Adipose tissue (tissue), 3 donors: ENCODE data around the gene GCNT2. TPM values are rescaled to one million over a fixed set of nuclear protein-coding genes. Genes with fewer than 3 reads are reported as not detected.
"Not testable (repeated sequence)": the region's sequence is repeated elsewhere in the genome, so short reads cannot be mapped to it uniquely, and the experiment has no call there.

Experiments used
- H3K27ac ChIP-seq: one replicate; pipeline ENCODE4 v1.5.1; 2013; ENCODE audit warnings: low read depth, low read length
- WGBS, 3 donors: extraction: QIAGEN DNeasy Blood & Tissue Kit; methylation state at CpG; one replicate each; pipeline ENCODE4 v1.1.7; 2013; 5-methylcytosine and 5-hydroxymethylcytosine counted together
- polyA plus RNA-seq, 3 donors: library from polyadenylated mRNA; stranded (reverse); fragments of 200-250 nt; gene quantifications; one replicate each; pipeline ENCODE4 v1.2.3, GENCODE V29; 2013
- donor health status: healthy with polysubstance abuse.
- donor health status: Bipolar disorder and iron deficiency.
- donor health status: healthy.

Gene GCNT2
- polyA plus RNA-seq, 3 donors = 0.34 to 1.9 (median 0.86) TPM

DNA sequence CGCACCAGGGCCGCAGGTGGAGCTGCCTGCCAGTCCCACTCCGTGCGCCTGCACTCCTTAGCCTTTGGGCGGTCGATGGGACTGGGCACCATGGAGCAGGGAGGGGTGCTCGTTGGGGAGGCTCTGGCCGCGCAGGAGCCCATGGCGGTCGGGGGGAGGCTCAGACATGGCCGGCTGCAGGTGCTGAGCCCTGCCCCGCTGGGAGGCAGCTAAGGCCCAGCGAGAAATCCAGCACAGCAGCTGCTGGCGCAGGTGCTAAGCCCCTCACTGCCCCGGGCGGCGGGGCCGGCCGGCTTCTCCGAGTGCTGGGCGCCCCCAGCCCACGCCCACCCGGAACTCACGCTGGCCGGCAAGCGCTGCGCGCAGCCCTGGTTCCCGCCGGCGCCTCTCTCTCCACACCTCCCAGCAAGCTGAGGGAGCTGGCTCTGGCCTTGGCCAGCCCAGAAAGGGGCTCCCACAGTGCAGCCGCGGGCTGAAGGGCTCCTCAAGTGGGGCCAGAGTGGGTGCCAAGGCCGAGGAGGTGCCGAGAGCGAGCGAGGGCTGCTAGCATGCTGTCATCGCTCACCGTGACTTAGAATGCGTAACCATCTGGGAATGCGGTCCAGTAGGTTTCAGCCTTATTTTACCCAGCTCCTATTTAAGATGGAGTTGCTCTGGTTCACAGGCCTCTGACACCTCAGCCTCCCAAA lies 96.0 kb downstream of the GCNT2 start:
- H3K27ac ChIP-seq = no peak overlapping the region
- 97 to 98% (median 97%) methylated on average over 41 to 42 of the region's 42 CpGs for WGBS, 3 donors

DNA sequence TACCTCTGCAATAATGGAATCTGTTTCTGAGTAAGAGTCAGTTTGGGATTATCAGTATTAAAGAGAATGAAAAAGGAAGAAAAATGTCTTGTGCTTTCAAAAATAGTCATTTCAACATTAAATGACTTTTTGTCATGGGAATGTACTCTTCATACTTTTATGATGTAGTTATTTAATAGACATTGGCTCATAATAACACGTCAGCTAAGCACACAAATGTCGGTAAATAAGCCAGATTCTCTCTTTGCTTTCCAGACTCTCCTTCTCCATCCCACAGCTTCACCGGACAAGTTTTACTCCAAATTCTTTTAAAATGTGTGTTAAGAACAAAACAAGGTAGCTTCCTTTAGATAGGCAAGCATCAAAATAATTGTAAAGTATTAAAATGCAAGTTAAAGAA lies 97.3 kb downstream of the GCNT2 start:
- 80 to 84% (median 82%) methylated on average over 3 of the region's 3 CpGs for WGBS, 3 donors
- no peak overlapping the region for H3K27ac ChIP-seq

DNA sequence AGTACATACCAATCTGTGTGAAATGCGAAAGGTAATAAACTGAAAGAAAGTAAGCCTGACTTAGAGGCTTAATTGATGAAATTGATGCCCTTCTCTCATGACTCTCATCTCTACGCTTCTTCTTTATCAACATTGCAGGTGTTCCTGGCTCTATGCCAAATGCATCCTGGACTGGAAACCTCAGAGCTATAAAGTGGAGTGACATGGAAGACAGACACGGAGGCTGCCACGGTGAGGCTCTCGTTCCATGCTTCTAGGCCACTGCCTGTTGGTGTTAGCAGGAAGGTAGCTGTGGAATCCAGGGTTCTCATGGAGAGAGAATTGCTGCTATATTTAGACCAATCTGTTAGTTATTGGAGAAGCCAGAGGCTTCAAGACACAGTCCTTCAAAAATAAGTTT lies 100.1 kb downstream of the GCNT2 start:
- no peak overlapping the region for H3K27ac ChIP-seq
- 90 to 96% (median 93%) methylated on average over 5 of the region's 5 CpGs for WGBS, 3 donors

DNA sequence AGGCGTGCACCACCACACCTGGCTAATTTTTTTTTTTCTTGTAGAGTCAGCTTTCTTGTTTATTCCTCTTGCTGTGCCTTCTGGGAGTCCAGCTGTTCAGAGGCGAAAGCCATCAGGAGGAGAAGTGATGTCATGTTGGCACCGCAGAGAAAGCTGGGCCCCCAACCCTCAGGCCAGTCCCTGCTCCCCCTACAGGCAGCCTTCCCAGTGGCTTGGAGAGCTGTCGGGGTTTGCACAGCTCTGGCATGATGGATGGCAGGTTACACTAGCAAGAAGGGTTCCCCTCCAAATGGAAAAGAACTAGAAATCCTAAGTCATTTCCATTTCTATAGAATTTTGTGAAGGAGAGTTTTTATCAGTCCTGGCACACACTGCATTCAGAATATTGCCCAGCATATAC lies 100.7 kb downstream of the GCNT2 start:
- WGBS, 3 donors = 88 to 94% (median 94%) methylated on average over 4 of the region's 4 CpGs
- H3K27ac ChIP-seq = no peak overlapping the region

DNA sequence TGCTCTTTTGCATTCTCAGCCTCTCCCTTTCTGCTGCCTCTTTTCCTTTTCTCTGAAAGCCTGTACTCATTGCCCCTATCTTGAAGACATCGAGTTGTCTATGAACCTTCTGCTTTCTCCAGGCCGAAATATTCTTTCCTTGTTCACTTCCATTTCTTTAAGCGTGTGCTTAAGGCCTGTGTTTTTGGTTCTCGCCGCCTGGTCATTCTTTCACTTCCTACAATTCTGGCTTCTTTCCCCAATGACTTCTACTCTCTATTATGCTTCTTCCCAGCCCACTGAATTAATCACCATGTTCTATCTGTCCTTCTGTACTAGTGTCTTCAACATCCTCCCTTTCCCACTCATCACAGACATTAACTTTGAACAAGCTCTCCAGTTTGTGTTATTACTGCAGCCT lies 103.7 kb downstream of the GCNT2 start:
- 85 to 93% (median 87%) methylated on average over 5 of the region's 5 CpGs for WGBS, 3 donors
- H3K27ac ChIP-seq = no peak overlapping the region

DNA sequence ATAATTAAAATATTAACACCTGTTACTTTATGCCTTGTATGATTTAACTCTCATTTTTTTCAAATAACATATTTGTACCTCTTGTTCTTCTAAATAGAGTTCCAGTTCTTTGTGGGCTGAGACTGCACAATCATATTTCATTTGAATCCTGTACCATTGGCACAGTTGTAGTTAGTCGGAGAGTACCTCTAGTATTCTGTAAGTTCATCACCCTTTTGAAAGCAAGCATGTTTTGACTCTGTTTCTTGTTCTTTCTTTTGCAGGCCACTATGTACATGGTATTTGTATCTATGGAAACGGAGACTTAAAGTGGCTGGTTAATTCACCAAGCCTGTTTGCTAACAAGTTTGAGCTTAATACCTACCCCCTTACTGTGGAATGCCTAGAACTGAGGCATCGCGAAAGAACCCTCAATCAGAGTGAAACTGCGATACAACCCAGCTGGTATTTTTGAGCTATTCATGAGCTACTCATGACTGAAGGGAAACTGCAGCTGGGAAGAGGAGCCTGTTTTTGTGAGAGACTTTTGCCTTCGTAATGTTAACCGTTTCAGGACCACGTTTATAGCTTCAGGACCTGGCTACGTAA lies 105.1 kb downstream of the GCNT2 start:
- 68 to 88% (median 78%) methylated on average over 9 of the region's 9 CpGs for WGBS, 3 donors
- H3K27ac ChIP-seq = no peak overlapping the region

DNA sequence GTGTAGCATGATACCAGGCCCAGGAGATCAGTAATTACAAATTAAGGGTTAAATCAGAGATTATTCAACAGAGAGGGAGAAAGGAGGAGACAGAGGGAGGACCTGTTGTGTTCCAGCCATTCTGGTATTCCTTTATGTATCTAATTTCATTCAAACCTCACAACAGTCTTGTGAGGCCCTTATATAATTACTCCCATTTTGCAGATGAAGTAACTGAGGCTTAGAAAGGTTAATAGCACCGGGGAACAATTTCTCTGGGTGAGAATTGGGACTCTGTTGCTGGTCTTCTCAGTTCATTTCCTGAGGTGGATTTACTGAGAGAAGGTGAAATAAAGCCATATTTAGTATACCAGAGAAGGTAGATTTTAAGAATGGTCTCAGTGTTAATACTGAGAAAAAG lies 106.6 kb downstream of the GCNT2 start:
- whole genome bisulfite sequencing, 3 donors = 95 to 100% (median 100%) methylated on average over 1 of the region's 1 CpG
- no peak overlapping the region for H3K27ac ChIP-seq

DNA sequence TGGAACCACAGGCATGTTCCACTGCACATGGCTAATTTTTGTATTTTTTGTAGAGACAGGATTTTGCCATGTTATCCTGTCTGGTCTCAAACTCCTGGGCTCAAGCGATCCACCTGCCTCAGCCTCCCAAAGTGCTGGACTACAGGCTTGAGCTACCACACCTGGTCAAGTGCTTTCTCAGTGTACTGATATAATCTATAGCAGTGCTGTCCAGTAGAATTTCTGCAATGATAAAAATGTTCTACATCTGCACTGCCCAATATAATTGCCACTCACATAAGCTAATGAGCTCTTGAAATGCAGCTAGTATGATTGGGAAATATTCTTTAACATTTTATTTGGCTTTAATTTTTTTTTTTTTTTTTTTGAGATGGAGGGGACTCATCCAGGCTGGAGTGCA lies 109.0 kb downstream of the GCNT2 start:
- no peak overlapping the region for H3K27ac ChIP-seq
- 91 to 100% (median 100%) methylated on average over 1 of the region's 1 CpG for WGBS, 3 donors

DNA sequence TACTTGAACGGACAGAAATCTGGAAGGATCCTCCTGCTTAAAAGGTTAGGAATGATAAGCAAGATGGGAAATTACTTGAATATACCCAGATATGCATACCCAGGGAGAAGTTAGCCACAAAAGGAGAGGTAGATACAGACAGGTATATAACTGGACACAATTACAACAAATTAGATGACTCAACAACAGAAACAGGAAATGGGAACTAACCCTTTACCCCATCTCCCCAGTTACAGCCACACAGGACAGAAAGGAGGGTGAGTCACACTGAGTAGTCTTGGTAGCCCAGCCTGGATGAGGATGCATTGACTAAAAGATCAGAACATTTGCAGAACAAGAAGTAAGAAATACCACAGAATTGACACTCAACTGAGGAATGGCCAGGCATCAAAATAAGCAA lies 112.1 kb downstream of the GCNT2 start:
- 78 to 87% (median 83%) methylated on average over 1 of the region's 1 CpG for WGBS, 3 donors

DNA sequence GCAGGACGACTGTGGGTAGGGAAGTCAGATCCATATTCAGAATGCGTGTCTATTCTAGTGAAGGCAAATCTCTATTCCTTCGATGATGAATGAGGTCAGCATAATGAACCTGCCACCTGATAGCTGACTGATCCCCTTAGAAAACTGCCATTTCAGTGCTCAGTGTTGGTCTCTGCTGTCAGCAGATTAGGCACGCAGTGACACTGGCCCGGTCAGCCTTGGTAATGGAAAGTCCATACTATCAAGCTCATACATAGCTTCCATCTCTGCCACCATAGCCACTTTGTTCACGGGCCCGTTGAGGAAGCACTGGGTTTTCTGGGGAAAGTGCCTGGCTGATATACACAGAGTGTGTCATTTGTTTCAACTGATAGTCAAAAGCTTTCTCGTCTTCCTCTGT lies 119.3 kb downstream of the GCNT2 start:
- WGBS, 3 donors = 94 to 95% (median 94%) methylated on average over 8 of the region's 8 CpGs
- no peak overlapping the region for H3K27ac ChIP-seq

More for the DNA sequence above, 112.1 kb downstream of the GCNT2 start:
- H3K27ac ChIP-seq = no peak overlapping the region

DNA sequence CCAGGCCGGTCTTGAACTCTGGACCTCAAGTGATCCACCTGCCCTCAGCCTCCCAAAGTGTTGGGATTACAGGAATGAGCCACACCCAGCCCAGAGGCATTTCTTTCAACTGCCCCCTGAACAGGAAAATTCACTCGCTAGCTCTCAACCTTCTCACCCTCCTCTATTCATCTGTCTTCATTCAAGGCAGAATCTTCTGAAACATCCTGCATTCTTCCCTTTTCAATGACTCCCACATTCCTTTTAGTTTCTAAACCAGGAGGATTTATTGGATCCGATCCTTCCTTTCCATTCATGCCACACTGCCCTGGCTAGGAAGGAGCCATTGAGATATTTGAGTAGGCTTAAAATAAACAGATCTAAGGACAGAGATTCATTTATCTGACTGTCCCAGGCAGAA lies 120.4 kb downstream of the GCNT2 start:
- 77 to 94% (median 87%) methylated on average over 3 of the region's 3 CpGs for WGBS, 3 donors
- H3K27ac ChIP-seq = no peak overlapping the region

DNA sequence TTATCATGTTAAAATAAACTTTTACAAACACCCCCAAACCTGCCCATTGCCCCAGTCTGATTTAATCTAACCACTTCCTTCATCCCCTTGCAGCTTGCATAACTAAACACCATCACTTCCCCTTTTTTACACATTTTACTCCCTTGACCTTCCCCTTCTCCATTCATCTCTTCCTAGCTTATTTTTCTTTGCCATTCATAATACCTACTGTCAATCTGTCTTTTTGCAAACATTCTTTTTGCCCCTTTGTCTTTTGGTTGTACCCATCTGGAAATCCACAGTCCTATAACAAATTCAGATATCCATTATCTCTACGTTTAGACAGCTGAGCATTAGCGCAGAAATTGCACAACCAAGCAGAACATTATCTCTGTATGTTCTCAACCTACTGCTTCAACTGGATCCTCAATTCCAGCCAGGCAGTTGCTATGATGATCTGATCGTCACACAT lies 122.1 kb downstream of the GCNT2 start:
- WGBS, 3 donors = 31 to 62% (median 61%) methylated on average over 3 of the region's 3 CpGs
- H3K27ac ChIP-seq = no peak overlapping the region

DNA sequence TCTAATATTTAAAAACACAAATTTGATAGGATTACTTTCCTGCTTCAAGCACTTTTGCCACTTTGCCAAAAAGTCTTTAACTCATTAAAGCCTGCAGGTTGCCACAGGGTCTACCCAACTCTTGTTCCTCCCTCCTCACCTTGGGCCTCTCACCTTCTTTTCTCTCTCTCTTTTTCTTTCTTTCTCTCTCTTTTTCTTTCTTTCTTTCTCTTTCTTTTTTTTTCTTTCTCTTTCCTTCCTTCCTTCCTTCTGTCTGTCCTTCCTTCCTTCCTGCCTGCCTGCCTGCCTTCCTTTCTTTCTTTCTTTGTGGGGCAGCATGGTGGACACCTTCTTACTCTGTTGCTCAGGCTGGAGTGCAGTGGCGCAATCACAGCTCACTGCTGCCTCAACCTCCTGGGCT lies 123.1 kb downstream of the GCNT2 start:
- WGBS, 3 donors = 100% methylated on average over 1 of the region's 1 CpG
- no peak overlapping the region for H3K27ac ChIP-seq

DNA sequence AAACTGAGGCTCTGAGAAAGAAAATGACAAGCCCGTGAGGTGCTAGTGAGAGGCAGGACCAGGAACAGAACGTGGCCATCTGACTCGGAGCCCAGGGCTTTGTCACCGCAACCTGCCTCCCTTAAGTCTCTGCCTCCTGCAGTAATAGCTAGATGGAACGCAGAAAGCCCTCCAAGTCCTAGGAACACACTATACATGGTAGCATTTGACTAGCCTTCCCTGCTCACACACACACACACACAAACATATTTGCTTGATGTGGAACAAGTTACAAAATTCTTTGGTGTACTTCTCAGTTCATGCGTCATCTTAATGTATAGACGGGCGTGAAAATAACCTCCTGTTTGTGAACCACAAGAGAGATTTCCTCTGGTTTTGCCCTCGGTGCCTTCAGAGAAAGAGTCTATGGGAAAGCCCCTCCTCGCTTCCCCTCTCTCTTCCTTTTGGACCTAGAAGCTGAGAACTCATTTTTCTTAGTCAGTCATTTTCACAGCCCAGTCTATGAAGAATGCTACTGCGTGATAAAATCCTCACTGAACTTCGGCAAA lies 134.4 kb downstream of the GCNT2 start:
- WGBS, 3 donors = 46 to 79% (median 61%) methylated on average over 12 of the region's 12 CpGs

DNA sequence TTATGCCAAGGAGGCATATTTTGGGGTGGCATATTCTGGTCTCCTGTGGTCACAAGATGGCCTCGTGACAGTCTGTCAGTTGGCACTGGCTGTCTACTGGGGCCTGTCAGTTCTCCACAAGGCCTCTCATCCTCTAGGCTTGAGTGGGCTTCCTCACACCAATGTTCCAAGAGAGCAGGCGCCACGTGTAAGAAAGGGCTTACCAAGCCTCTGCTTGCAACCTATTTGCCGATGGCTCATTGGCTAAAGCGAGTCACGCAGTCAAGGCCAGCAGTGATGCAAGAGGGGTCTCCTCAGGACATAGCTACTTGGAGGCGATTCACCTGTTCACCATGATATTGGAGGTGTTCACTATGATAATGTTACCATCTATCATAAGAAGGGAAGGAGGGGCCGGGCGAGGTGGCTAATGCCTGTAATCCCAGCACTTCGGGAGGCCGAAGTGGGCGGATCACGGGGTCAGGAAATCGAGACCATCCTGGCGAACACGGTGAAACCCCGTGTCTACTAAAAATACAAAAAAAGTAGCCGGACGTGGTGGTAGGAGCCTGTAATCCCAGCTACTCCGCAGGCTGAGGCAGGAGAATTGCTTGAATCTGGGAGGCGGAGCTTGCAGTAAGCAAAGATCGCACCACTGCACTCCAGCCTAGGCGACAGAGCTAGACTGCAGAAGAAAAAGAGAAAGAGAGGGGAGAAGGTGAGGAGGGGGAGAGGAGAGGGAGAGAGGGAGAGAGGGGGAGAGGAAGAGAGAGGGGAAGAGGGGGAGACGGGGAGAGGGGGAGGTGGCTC lies 138.0 kb downstream of the GCNT2 start:
- no peak overlapping the region for H3K27ac ChIP-seq
- 82 to 90% (median 86%) methylated on average over 23 to 24 of the region's 24 CpGs for WGBS, 3 donors

More for the DNA sequence above, 134.4 kb downstream of the GCNT2 start:
- no peak overlapping the region for H3K27ac ChIP-seq

DNA sequence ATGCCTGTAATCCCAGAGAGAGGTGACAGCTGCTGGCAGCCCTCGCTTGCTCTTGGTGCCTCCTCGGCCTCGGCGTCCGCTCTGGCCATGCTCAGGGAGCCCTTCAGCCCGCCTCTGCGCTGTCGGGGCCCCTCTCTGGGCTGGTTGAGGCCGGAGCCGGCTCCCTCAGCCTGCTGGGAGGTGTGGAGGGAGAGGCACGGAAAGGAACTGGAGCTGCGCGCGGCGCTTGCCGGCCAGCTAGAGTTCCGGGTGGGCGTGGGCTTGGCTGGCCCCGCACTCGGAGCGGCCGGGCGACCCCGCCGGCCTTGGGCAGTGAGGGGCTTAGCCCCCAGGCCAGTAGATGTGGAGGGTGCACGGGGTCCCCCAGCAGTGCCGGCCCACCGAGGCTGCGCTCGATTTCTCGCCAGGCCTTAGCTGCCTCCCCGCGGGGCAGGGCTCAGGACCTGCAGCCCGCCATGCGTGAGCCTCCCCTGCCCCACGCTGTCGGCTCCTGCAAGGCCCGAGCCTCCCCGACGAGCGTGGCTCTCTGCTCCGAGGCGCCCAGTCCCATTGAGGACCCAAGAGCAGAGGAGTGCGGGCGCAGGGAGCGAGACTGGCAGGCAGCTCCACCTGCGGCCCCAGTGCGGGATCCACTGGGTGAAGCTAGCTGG lies 138.7 kb downstream of the GCNT2 start:
- 78 to 87% (median 79%) methylated on average over 35 to 48 of the region's 48 CpGs for WGBS, 3 donors

DNA sequence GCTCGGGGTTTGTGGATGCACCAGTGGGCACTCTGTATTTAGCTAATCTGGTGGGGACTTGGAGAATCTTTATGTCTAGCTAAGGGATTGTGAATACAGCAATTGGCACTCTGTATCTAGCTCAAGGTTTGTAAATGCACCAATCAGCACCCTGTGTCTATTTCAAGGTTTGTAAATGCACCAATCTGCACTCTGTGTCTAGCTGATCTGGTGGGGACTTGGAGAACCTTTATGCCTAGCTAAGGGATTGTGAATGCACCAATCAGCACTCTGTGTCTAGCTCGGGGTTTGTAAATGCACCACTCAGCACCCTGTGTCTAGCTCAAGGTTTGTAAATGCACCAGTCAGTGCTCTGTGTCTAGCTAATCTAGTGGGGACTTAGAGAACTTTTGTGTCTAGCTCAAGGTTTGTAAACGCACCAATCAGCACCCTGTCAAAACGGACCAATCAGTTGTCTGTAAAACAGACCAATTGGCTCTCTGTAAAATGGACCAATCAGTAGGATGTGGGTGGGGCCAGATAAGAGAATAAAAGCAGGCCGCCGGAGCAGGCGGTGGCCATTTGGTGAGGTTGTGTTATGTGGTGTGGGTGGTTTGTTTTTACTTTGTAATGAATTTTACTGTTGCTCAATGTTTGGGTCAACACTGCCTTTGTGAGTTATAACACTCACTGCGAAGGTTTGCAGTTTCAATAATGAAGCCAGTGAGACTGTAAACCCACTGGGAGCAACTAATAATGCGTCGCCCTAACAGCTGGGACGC lies 139.5 kb downstream of the GCNT2 start:
- WGBS, 3 donors = 88 to 93% (median 92%) methylated on average over 11 of the region's 11 CpGs
- not testable (repeated sequence) for H3K27ac ChIP-seq

More for the DNA sequence above, 138.7 kb downstream of the GCNT2 start:
- no peak overlapping the region for H3K27ac ChIP-seq

DNA sequence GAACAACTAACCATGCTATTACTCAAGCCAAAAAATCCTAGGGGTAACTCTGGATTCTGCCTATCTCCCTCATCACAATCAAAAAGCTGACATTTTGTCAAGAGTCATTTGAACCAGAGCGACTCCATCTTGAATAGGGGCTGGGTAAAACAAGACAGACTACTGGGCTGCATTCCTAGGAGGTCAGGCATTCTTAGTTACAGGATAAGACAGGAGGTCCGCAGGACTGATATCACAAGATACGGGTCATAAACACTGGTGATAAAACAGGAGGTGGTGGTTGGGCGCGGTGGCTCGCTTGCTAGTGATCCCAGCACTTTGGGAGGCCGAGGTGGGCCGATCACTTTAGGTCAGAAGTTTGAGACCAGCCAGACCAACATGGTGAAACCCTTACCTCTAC lies 141.1 kb downstream of the GCNT2 start:
- 90 to 93% (median 91%) methylated on average over 8 of the region's 8 CpGs for WGBS, 3 donors
- H3K27ac ChIP-seq = no peak overlapping the region
